T-helper 2 cell treated with Interferon-gamma antibody and Interleukin-4, amounts not matched to agents 5 μg/mL and 100 μg/mL, for 36 hours (primary cell): ENCODE results near the gene SNAPC4.

ENCODE experiments used
- DNase-seq: peaks from one replicate; pipeline ENCODE4 v3.0.0; 2021; ENCODE audit warnings: low spot score
- H3K27ac Mint-ChIP-seq: one replicate; pipeline ENCODE4 v1.8.0; 2021; ENCODE audit warnings: mild to moderate bottlenecking, mixed read lengths
- H3K27me3 Mint-ChIP-seq: one replicate; pipeline ENCODE4 v1.8.0; 2021; ENCODE audit warnings: low read depth, mixed read lengths
- H3K36me3 Mint-ChIP-seq: one replicate; pipeline ENCODE4 v1.8.0; 2021; ENCODE audit warnings: low read depth, mixed read lengths
- H3K4me1 Mint-ChIP-seq: one replicate; pipeline ENCODE4 v1.8.0; 2021; ENCODE audit warnings: low read depth, mixed read lengths
- H3K4me3 Mint-ChIP-seq: one replicate; pipeline ENCODE4 v1.8.0; 2022; ENCODE audit warnings: mild to moderate bottlenecking, moderate library complexity, mixed read lengths
- H3K9me3 Mint-ChIP-seq: one replicate; pipeline ENCODE4 v1.8.0; 2021; ENCODE audit warnings: mixed read lengths

The SNAPC4 gene

DNA sequence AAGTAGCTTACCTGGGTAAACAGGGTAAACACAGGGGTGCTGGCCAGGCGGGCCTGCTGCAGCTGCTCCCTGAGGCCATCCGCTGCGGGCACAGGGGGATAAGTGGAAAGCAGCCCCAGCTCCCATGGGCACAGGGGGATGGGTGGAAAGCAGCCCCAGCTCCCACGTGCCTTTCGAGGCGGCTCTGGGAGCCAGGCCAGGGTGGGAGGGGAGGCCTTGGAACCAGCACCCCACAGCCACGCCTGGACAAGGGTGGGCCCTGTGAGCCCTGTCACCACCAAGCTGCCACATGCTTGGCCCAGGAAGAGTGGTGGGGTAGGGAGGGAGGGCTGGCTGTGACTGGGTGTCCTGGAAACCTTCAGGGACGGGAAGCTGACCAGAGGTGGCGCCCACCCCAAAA lies 18.7 kb downstream of the SNAPC4 start:
- H3K27me3 Mint-ChIP-seq, result no peaks in the 10 kb centered on the region
- no peak for DNase-seq
- peaks cover 16% of the 10 kb centered on the region for H3K4me1 Mint-ChIP-seq
- no peak overlapping the region for H3K27ac Mint-ChIP-seq
- H3K4me3 Mint-ChIP-seq, result no peak overlapping the region
- H3K9me3 Mint-ChIP-seq, result no peaks in the 10 kb centered on the region
- H3K36me3 Mint-ChIP-seq, result peaks cover 29% of the 10 kb centered on the region

DNA sequence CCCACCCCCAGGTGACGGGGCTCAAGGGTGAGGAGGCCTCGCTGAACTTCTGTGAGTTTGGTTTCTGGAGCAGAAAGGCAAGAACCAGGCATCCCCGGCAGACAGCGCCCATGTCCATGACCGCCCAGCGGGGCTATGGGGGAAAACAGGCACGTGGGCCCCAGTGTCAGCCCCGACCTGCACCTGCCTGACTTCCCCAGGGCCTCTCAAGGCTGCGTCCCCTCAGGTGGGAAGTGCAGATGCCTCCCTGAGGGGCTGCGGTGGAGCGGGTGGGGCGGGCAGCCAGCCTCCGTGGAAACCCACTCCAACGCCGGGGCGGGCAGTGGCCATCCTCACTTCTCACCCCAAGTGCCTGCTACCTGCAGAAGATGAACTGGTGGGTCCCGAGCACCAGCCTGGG lies 19.6 kb downstream of the SNAPC4 start:
- Mint-ChIP-seq H3K27ac (no peak overlapping the region), H3K4me1 (peaks cover 8% of the 10 kb centered on the region)

DNA sequence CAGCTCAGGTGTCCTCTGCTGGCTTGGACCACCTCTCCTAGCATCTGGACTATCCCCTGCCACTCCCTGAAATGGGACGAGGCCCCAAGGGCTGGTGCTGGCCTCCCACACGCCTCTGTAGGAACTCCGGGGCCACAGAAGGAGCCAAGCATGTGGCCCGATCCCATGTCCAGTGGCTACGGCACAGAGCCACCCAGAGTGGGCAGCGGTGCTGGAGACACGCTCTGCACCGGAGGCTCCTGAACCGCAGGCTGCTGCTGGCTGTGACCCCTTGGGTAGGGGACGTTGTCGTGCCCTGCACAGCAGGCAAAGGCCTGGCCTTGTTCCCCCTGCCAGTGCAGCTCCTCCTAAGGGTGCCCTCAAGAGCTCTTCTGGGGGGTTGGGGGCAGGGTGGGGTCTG lies 20.1 kb downstream of the SNAPC4 start:
- no peak for DNase-seq
- Mint-ChIP-seq H3K9me3 (no peaks in the 10 kb centered on the region), H3K4me3 (no peak overlapping the region), H3K4me1 (peaks cover 5% of the 10 kb centered on the region), H3K36me3 (peaks cover 14% of the 10 kb centered on the region), H3K27me3 (no peaks in the 10 kb centered on the region), H3K27ac (no peak overlapping the region)

More for the DNA sequence above, 19.6 kb downstream of the SNAPC4 start:
- Mint-ChIP-seq H3K9me3 (no peaks in the 10 kb centered on the region), H3K36me3 (peaks cover 19% of the 10 kb centered on the region), H3K4me3 (no peak overlapping the region), H3K27me3 (no peaks in the 10 kb centered on the region)
- no peak for DNase-seq

GRCh38 chr9:136379401-136379800 lies 20.6 kb downstream of the SNAPC4 start:
- H3K27ac Mint-ChIP-seq, result no peak overlapping the region
- no peak overlapping the region for H3K4me3 Mint-ChIP-seq
- no peaks in the 10 kb centered on the region for H3K9me3 Mint-ChIP-seq
- peaks cover 10% of the 10 kb centered on the region for H3K36me3 Mint-ChIP-seq
- DNase-seq, result no peak
- no peaks in the 10 kb centered on the region for H3K4me1 Mint-ChIP-seq
- H3K27me3 Mint-ChIP-seq, result no peaks in the 10 kb centered on the region

DNA sequence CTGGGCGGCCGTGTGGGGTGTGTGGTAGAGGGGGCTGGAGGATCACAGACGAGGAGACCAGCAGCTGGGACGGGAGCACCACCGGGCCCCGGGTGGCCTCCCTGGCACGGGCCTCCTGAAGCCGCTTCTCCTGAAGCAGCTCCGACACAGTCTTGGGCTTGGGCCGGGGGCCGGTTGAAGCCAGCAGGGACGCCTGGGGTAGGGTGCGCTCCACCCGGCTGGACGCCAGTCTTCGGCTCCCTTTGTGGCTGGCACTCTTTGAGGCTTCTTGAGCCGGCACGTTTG lies 21.0 kb downstream of the SNAPC4 start:
- no peaks in the 10 kb centered on the region for H3K4me1 Mint-ChIP-seq
- no peak overlapping the region for H3K4me3 Mint-ChIP-seq
- H3K27ac Mint-ChIP-seq, result no peak overlapping the region
- no peaks in the 10 kb centered on the region for H3K27me3 Mint-ChIP-seq
- H3K36me3 Mint-ChIP-seq, result peaks cover 5% of the 10 kb centered on the region
- DNase-seq, result no peak
- H3K9me3 Mint-ChIP-seq, result no peaks in the 10 kb centered on the region

DNA sequence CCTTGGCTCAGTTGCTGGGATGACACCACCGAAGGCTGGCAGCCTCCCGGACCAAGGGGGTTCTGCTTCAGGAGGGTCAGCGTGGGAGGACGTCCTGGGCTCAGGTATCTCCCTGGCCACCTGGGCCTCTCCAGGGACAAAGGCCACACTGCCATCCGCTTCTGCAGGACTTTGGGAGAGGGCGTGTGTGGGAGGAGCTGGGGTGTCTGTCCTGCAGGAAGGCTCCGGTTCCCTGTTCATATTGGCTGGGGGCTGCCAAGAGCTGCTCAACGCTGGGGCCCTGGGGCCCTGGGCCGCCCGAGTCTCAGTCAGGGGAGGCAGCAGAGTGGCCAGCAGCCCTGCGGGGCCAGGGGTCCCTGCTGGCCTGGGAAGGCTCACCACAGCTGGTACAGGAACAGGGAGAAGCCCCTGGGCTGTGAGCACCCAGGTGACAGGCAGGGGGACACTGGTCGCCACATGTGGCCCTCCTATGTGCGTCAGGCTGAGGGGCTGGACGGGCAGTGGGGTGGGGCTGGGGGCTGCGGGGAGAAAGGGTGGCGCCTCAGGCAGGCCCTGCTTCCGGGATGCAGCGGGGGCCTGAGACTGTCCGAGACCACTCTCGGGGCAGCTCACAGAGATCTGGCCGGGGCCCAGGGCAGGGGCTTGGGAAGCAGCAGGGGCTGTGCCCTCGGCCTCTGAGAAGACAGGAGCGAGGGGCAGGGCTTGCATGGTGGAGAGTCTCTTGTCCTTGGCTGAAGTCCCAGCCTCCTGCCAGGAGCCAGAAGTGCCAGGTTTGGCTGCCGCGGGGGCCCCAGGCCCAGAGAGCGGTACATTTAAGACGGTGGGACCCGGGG lies 21.6 kb downstream of the SNAPC4 start:
- H3K27me3 Mint-ChIP-seq, result no peaks in the 10 kb centered on the region
- no peaks in the 10 kb centered on the region for H3K4me1 Mint-ChIP-seq
- no peak overlapping the region for H3K4me3 Mint-ChIP-seq
- no peak for DNase-seq
- H3K36me3 Mint-ChIP-seq, result peaks cover 3% of the 10 kb centered on the region
- no peaks in the 10 kb centered on the region for H3K9me3 Mint-ChIP-seq
- no peak overlapping the region for H3K27ac Mint-ChIP-seq

GRCh38 chr9:136377341-136378169 lies 22.4 kb downstream of the SNAPC4 start:
- Mint-ChIP-seq H3K4me3 (no peak overlapping the region), H3K27ac (no peak overlapping the region), H3K4me1 (no peaks in the 10 kb centered on the region), H3K27me3 (no peaks in the 10 kb centered on the region), H3K36me3 (peaks cover 3% of the 10 kb centered on the region), H3K9me3 (no peaks in the 10 kb centered on the region)
- no peak for DNase-seq

DNA sequence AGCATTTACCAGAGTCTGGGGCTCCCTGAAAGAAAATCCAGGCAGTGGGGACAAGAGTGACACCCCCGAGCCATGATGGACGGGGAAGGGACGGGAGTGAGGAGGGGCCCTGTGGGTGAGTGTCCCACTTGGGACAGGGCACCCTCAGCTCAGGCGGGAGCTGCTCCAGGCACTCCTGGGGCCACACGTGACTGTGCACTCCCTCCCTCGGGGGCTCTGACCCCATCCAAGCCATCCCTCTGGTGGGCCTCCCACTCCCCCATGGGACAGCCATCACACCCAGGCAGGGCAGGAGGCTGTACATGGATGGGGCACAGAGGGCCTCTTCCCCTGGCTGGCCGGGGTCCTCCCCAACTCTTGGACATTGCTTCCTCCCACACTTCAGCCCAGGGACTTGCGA lies 23.5 kb downstream of the SNAPC4 start:
- DNase-seq, result no peak
- Mint-ChIP-seq H3K4me1 (no peaks in the 10 kb centered on the region), H3K36me3 (peaks cover 3% of the 10 kb centered on the region), H3K9me3 (no peaks in the 10 kb centered on the region), H3K27ac (no peak overlapping the region), H3K27me3 (no peaks in the 10 kb centered on the region), H3K4me3 (no peak overlapping the region)

DNA sequence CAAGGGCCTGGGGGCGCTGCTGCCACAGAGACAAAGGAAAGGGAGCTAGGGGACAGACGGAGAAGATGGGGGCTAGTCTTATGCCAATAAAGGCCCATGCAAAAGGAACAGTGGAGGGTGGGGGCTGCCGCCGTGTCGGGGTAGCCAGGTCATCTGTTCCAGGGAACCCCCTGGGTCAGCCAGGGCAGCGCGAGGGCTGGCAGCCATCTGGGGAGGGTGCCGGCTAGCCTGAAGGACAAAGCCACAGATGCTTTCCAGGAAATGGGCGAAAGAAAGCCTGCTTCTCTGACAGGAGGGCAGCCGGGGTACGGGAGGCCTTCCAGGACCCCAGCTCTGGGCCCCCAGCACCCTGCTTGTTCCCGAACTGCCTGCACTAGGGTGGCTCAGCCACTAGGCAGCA lies 24.9 kb downstream of the SNAPC4 start:
- DNase-seq, result no peak
- H3K36me3 Mint-ChIP-seq, result no peaks in the 10 kb centered on the region
- no peaks in the 10 kb centered on the region for H3K4me1 Mint-ChIP-seq
- H3K27me3 Mint-ChIP-seq, result no peaks in the 10 kb centered on the region
- no peaks in the 10 kb centered on the region for H3K9me3 Mint-ChIP-seq
- no peak overlapping the region for H3K27ac Mint-ChIP-seq
- H3K4me3 Mint-ChIP-seq, result no peak overlapping the region

GRCh38 chr9:136374183-136374575 lies 25.8 kb downstream of the SNAPC4 start:
- Mint-ChIP-seq H3K9me3 (no peaks in the 10 kb centered on the region), H3K27ac (no peak overlapping the region), H3K4me1 (no peaks in the 10 kb centered on the region), H3K4me3 (no peak overlapping the region), H3K27me3 (no peaks in the 10 kb centered on the region), H3K36me3 (no peaks in the 10 kb centered on the region)
- DNase-seq, result no peak

DNA sequence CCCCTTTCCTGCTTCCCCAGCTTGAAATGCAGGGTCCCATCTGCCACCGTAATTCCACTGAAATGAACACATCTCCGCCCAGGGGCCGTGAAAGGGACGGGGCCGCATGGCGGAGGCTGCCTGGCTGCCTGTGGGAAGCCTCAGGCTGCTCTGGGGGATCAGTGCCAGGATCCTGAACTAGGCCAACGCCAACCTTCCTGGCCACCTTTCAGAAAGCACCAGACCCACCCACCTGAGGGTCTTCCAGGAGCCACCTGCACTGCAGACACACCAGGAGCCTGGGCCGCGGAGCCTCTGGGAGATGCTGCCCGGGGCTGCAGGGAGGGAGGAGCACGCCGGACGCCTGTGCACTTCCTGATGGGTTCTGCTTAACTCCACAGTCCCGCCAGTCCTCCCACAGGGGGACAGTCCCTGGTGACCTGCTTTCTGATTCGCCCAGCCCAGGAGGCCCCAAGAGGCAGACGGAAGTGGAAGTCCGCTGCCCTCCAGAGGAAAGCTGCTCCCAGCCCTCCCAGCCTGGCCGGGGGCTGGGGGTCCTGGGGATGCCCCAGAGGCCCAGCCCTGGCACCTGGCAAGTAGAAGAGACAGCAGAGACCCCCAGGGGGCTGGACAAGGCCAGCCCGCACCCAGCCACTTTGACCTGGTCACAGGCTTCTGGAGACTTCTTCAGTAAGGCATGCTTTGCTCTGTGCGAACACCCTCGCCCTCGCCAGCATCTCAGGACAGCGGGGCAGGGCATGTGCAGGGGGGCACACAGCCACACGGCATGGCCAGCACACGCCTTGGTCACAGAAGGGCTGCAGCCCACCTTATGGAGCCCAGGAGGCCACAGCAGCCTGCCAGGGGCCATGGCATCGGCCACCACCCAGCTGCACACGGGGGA lies 26.4 kb downstream of the SNAPC4 start, which contains the start of gene CARD9:
CARD9 (minus strand) TSS at position 370 of the 883 bp plus-strand sequence. CDS start 1,591 bp downstream, outside the sequence.
- peak; percentile 22 for DNase-seq
- Mint-ChIP-seq H3K36me3 (no peaks in the 10 kb centered on the region), H3K9me3 (no peaks in the 10 kb centered on the region), H3K4me3 (peak within 1 kb of the TSS; percentile 60), H3K27me3 (no peaks in the 10 kb centered on the region), H3K27ac (no peak within 1 kb of the TSS), H3K4me1 (no peaks in the 10 kb centered on the region)

DNA sequence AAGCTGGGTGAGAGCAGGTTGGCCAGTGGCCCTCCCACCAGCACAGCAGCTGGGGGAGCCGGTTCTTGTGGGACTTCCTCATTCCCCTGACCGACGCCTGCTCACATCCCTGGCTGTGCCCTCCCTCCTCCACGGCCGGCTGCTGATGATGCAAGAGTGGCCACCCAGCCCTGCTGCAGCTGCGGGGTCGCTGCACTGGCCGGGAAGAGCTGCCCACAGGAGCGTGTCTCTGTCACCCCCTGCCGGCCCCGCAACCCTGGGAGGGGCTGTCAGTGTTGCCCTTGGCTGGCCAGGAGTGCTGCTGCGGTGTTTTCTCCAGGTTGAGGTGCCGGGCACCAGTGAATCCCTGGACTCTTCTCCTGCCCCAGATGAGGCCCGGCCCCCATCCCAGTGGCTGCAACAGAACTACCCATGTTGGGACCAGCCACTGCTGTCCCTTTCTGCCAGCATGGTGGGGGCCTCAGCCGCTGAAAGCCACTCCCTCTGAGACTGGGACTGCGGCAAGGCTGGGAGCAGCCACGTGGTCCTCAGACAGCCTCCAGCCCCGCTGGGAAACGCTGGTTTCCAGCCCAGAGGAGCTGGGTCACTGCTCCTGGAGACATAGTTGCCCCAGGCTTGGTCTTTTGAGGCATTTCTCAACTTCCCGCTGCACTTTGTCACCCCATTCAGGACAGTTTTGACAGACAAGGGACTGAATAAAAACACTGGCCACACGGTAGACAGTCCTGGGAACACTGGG lies 27.2 kb downstream of the SNAPC4 start:
- peak overlapping the region; percentile 60 for H3K4me3 Mint-ChIP-seq
- H3K4me1 Mint-ChIP-seq, result no peaks in the 10 kb centered on the region
- no peaks in the 10 kb centered on the region for H3K27me3 Mint-ChIP-seq
- H3K9me3 Mint-ChIP-seq, result no peaks in the 10 kb centered on the region
- no peak overlapping the region for H3K27ac Mint-ChIP-seq
- no peak for DNase-seq
- no peaks in the 10 kb centered on the region for H3K36me3 Mint-ChIP-seq

DNA sequence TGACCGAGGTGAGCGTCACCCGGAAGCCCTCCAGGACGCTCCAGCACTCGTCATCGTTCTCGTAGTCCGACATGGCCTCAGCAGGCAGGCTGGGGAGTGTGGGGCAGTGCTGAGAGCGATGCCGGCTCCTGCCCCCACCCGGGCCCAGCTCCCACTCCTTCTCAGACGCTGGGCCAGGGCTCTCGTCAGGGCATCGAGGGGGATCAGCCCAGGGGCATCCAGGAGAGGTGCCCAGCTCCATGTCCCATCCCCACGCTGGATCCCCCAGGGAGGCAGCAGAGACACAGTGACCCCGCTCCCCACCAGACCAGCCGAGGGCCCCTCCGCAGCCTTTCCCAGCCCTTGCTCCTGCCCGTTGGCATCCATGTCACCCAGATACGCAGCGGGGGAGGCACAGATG lies 28.0 kb downstream of the SNAPC4 start:
- Mint-ChIP-seq H3K9me3 (no peaks in the 10 kb centered on the region), H3K4me3 (no peak overlapping the region), H3K27me3 (no peaks in the 10 kb centered on the region), H3K4me1 (no peaks in the 10 kb centered on the region), H3K36me3 (no peaks in the 10 kb centered on the region), H3K27ac (no peak overlapping the region)
- no peak for DNase-seq
